ENCODE measurements around the gene FUZ.

- TF ChIP-seq CTCF (IDR thresholded peaks at IDR 0.05; ENCODE audit: low read depth, low read length, poor library complexity, severe bottlenecking) (no peak), EZH2phosphoT487 (IDR thresholded peaks at IDR 0.05; ENCODE audit: borderline replicate concordance, low read length) (no peak)
These were observed 18.5 kb upstream of the FUZ start for GRCh38 chr19:49831592-49831991.

Measured in DOHH2 (cell line).